AG09309 (cell line): ENCODE results near the gene UGT1A10.
"Not testable (repeated sequence)": the region's sequence is repeated elsewhere in the genome, so short reads cannot be mapped to it uniquely, and the experiment has no call there.

Experiments
- DNase-seq: peaks from one replicate; pipeline ENCODE4 v3.0.0-alpha.2; 2010; ENCODE audit warnings: low read depth
- H3K4me3 ChIP-seq: 2 replicates; pipeline ENCODE4 v1.5.1; 2011; ENCODE audit warnings: mild to moderate bottlenecking, low read depth, low read length, moderate library complexity; ENCODE audit not compliant: control insufficient read depth
- TF ChIP-seq, protein P1 (sequence below): IDR thresholded peaks from 2 replicates; pipeline ENCODE4 v1.5.1; 2011; ENCODE audit warnings: mild to moderate bottlenecking, low read depth, low read length, inconsistent platforms; ENCODE audit not compliant: insufficient read depth, control insufficient read depth; ENCODE audit errors: missing control alignments

Gene UGT1A10

DNA sequence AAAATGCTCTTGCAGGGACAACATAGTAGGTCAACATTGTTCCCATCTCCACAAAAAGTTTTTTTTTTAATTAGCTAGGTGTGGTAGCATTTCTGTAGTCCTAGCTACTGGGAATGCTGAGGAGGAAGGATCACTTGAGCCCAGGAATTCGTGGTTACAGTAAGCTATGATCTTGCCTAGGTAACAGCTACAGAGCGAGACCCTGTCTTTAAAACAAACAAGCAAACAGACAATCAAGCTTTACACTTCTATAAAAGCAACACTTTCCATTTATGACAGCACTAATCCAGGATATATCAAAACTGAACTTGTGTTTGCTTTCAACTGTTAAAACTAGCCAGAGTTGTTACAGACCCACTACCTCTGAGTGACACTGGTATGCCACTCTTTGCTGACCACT lies 104.6 kb downstream of the UGT1A10 start:
- H3K4me3 ChIP-seq, result no peak overlapping the region
- no peak for DNase-seq
- TF ChIP-seq, protein P1, sequence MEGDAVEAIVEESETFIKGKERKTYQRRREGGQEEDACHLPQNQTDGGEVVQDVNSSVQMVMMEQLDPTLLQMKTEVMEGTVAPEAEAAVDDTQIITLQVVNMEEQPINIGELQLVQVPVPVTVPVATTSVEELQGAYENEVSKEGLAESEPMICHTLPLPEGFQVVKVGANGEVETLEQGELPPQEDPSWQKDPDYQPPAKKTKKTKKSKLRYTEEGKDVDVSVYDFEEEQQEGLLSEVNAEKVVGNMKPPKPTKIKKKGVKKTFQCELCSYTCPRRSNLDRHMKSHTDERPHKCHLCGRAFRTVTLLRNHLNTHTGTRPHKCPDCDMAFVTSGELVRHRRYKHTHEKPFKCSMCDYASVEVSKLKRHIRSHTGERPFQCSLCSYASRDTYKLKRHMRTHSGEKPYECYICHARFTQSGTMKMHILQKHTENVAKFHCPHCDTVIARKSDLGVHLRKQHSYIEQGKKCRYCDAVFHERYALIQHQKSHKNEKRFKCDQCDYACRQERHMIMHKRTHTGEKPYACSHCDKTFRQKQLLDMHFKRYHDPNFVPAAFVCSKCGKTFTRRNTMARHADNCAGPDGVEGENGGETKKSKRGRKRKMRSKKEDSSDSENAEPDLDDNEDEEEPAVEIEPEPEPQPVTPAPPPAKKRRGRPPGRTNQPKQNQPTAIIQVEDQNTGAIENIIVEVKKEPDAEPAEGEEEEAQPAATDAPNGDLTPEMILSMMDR, result no peak

DNA sequence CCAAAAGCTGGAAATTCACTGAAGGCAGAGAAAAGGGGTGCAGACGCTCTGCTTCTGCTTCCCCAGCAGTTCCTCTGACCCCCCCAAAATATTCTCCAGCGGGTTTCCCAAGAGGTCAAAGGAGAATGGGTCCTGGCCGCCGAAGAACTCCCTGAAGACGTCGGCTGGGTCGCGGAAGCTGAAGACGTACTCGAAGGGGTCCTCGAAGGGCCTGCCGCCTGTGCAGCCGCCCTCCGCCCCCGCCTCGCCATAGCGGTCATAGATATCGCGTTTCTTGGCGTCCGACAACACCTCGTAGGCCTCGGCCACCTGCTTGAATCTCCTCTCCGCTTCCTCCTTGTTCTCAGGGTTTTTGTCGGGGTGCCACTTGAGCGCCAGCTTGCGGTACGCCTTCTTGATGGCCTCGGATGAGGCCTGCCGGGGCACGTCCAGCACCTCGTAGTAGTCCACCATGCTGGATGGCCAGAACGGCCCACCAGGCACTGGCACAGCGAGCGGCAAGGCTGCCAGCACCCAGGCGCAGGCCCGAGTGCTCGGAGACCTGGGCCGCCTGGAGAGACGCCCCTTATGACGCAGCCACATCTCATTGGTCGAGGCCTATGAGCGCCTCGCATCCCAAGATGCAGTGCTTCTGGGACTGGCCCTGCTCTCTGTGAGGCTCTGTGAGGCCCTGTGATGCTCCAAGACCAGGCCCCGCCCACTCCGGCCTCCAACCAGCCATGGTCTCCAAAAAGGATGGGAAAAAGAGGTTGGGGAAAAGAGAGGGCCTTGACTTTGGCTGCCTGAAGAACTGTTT lies 107.4 kb downstream of the UGT1A10 start:
- H3K4me3 ChIP-seq, result no peak overlapping the region
- DNase-seq, result no peak
- TF ChIP-seq, protein P1, result no peak

DNA sequence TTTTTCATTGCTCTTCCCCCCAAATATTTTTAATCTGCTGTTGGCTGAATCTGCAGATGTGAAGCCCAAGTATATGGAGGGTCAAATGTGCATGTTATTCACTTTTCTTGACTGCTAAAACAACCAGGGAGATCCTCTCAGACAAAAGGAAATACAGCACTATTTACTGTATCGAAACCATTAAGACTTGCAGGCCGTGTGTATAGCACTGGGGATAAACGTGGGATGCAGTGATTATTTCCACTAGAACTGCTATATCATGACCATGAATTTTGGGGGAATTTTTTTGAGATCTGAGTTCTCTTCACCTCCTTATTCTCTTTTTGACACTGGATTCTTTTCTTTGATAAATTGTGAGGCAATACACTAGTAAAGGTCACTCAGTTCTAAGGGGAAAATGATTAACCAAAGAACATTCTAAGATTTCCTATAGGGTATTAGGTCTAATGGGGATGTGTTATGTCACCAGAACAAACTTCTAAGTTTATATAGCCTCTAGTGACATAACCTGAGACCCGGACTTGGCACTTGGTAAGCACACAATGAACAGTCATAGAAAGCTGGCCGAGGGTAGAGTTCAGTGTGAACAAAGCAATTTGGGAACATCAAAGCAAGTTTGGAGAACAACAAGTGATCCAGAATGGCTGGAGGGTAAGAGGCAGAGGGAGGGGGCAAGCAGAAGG lies 109.0 kb downstream of the UGT1A10 start:
- no peak overlapping the region for H3K4me3 ChIP-seq
- no peak for DNase-seq
- TF ChIP-seq, protein P1, result no peak

DNA sequence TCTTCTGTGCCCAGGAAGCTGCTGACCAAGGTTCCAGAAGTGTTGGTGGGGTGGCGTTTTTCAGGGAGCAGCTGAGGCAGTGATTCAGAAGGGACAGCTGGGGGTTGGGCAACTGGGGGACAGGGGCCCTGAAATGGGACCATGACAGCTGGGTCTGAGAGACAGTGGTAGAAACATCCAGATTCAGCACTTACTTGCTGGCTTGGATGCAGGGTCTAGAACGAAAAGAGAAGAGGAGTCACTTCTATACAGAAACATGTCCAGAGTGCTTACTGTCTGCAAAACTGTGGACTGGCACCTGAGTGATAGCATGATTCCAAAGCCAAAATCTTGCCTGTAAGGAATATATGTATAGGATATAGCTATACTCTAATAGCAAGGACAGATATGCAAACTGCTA lies 109.6 kb downstream of the UGT1A10 start:
- DNase-seq, H3K4me3 ChIP-seq: not testable (repeated sequence)

DNA sequence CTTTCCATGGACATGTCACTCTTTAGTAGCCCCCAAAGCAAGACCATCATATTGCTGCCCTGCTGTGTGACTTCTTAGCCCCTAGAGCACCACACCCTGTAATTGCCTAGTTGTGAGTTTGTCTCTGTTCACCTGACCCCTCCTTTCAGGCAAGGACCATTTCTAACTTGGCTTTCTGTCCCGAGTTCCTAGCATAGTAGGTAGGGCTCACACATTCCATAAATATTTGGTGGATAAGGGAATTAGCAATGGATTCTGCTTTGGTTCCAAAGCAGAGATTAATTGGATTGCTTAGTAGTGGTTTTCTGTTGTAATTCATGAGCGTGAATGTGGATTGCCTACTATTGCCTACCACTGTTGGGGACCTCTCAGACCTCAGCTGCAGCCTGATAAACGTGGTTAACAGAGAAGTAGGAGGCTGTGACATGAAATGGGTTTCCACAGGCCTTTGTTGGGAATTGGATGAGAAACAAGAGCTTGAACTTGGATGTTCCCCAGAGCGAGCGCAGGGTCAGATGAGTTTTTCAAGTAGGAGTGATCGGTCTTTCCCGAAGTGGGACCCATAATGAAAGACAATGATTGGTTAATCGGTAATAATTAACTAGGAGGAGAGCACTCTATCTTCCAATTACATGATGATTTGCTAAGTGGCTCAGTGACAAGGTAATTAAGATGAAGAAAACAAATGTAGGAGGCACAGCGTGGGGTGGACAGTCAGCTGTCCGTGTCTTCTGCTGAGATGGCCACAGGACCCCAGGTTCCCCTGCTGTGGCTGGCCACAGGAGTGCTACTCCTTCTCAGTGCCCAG lies 110.4 kb downstream of the UGT1A10 start:
- no peak overlapping the region for H3K4me3 ChIP-seq
- TF ChIP-seq, protein P1, result no peak
- DNase-seq, result no peak

DNA sequence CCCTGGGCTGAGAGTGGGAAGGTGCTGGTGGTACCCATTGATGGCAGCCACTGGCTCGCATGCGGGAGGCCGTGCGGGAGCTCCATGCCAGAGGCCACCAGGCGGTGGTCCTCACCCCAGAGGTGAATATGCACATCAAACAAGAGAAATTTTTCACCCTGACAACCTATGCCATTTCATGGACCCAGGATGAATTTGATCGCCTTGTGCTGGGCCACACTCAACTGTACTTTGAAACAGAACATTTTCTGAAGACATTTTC lies 111.0 kb downstream of the UGT1A10 start:
- no peak overlapping the region for H3K4me3 ChIP-seq
- DNase-seq, result no peak
- TF ChIP-seq, protein P1, result no peak

DNA sequence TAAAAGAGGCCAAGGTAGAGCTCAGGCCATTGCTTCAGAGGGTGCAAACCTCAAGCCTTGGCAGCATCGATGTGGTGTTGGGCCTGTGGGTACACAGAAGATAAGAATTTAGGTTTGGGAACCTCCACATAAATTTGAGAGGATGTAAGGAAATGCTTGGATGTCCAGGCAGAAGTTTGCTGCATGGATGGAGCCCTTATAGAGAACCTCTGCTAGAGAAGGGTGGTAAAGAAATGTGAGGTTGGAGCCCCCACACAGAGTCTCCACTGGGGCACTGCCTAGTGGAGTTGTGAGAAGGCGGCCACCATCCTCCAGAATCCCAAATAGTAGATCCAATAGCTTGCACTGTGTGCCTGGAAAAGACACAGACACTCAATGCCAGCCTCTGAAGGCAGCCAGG lies 114.4 kb downstream of the UGT1A10 start:
- H3K4me3 ChIP-seq, DNase-seq: not testable (repeated sequence)

DNA sequence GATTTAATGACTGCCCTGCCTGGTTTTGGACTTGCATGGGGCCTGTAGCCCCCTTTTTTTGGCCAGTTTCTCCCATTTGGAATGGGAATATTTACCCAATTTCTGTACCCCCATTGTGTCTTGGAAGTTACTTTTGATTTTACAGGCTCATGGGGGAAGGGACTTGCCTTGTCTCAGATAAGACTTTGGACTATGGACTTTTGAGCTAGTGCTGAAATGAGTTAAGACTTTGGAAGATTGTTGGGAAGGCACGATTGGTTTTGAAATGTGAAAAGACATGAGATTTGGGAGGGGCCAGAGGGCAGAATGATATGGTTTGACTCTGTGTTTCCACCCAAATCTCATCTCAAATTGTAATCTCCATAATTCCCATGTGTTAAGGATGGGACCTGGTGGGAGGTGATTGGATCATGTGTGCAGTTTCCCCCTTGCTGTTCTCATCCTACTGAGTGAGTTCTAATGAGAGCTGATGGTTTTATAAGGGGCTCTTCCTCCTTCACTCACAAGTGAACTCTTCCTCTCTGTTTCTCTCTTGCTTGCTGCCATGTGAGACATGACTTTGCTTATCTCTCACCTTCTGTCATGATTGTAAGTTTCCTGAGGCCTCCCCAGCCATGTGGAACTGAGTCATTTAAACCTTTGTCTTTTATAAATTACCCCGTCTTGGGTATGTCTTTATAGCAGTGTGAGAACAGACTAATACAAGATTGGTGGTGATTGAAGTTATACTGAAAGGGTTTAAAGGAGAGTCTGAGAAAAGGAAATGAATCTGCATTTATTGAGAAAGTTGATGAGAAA lies 115.2 kb downstream of the UGT1A10 start:
- not testable (repeated sequence) for DNase-seq, H3K4me3 ChIP-seq
